Gastrocnemius medialis (tissue), 4 donors: ENCODE results near the gene SCP2.

Experiments used
- CTCF ChIP-seq, 5 experiments: fragments of 450-650 bp in 3 of 5; fragments of 200-600 bp in 2 of 5; sonication (generic) in 2 of 5; IDR thresholded peaks in 4 of 5; conservative IDR thresholded peaks in 1 of 5; 1 replicate in 4 of 5; 2 replicates in 1 of 5; pipeline ENCODE4 v1.5.1; 2016 to 2019; ENCODE audit warnings: antibody characterized with exemption in 5 of 5, mild to moderate bottlenecking in 3 of 5, moderate library complexity in 3 of 5
- POLR2A ChIP-seq, 2 donors: fragments of 450-650 bp; IDR thresholded peaks; one replicate each; pipeline ENCODE4 v1.6.1; 2017; ENCODE audit warnings: antibody characterized with exemption in 2 of 2, mild to moderate bottlenecking in 2 of 2, moderate library complexity in 2 of 2

- TF ChIP-seq CTCF (IDR thresholded peaks at IDR 0.05 in 4 of 5, conservative IDR thresholded peaks at IDR 0.05 in 1 of 5) = no peak
- no peak for TF ChIP-seq POLR2A (IDR thresholded peaks at IDR 0.05)
Observed at GRCh38 chr1:53082826-53083455, 155.9 kb downstream of the SCP2 start.
